Measurements from ENCODE around the gene SFXN1. TPM values are rescaled to one million over a fixed set of nuclear protein-coding genes. Genes with fewer than 3 reads are reported as not detected.

SFXN1 gene
- total and polyA plus RNA-seq, 2 donors (not counting 3 experiments of a cell fraction or from before 2014, with no cell fraction given) = 61.7 to 69.3 TPM

- no TSS peak for BruUV-seq (replicated peaks)
- H3K4me3 ChIP-seq (replicated peaks in 1 of 3; ENCODE audit: insufficient read depth in 1 of 3, low read depth in 1 of 3, low read length in 3 of 3) = no peak overlapping the region
- DNase-seq (ENCODE audit: low read depth, low spot score) = no peak
- H3K9me3 ChIP-seq (replicated peaks; ENCODE audit: control insufficient read depth, insufficient read depth, low read length) = no peaks in the 10 kb centered on the region
- ChIA-PET CTCF (no interaction called here), POLR2A (no interaction called here)
- intact Hi-C loops (cut with micrococcal nuclease) = no loop called here
- TF ChIP-seq JUN (IDR thresholded peaks at IDR 0.05; ENCODE audit: borderline replicate concordance, insufficient read depth, insufficient read length, low read depth) = no peak
- TF ChIP-seq CTCF (IDR thresholded peaks at IDR 0.05; ENCODE audit: extremely low read depth in 1 of 2, insufficient read depth in 1 of 2, low read depth in 1 of 2, low read length in 2 of 2) = peak in 1 of 2 donors; percentile 19
- no peaks in the 10 kb centered on the region for H3K4me1 ChIP-seq (ENCODE audit: control insufficient read depth, extremely low read depth, insufficient read depth, low read length)
- no peaks in the 10 kb centered on the region for H4K20me1 ChIP-seq (replicated peaks; ENCODE audit: control insufficient read depth, extremely low read depth, insufficient read depth, low read length)
- no peak overlapping the region for H3K27ac ChIP-seq (ENCODE audit: insufficient read depth, low read depth, low read length)
- dilution Hi-C loops (cut with MboI; ENCODE audit: extremely low pct_ligation_motif_present, low sequenced_read_pairs) = no loop called here
- H2AFZ ChIP-seq (ENCODE audit: low read depth, low read length) = no peak overlapping the region
- no peaks in the 10 kb centered on the region for H3K27me3 ChIP-seq (ENCODE audit: control insufficient read depth in 2 of 2, insufficient read depth in 2 of 2, low read length in 2 of 2)
- H3K36me3 ChIP-seq (ENCODE audit: control insufficient read depth in 2 of 2, extremely low read depth in 1 of 2, insufficient read depth in 2 of 2, low read length in 2 of 2) = no peaks in the 10 kb centered on the region
- FAIRE-seq = no peak
- no peak overlapping the region for H3K9ac ChIP-seq (replicated peaks; ENCODE audit: extremely low read depth, insufficient read depth, low read length)
- H3K4me2 ChIP-seq (ENCODE audit: insufficient read depth, low read length) = no peak overlapping the region
- no peaks in the 10 kb centered on the region for H3K9me1 ChIP-seq (replicated peaks; ENCODE audit: control insufficient read depth, extremely low read depth, insufficient read depth, low read length)
- H3K79me2 ChIP-seq (ENCODE audit: control insufficient read depth, insufficient read depth, low read length) = no peaks in the 10 kb centered on the region
These were observed 18.2 kb upstream of the SFXN1 start for GRCh38 chr5:175460126-175460525.

GRCh38 chr5:175460552-175460951 lies 17.8 kb upstream of the SFXN1 start:
- no peaks in the 10 kb centered on the region for H3K9me3 ChIP-seq (replicated peaks; ENCODE audit: control insufficient read depth, insufficient read depth, low read length)
- POLR2A ChIA-PET = no interaction called here
- no peaks in the 10 kb centered on the region for H4K20me1 ChIP-seq (replicated peaks; ENCODE audit: control insufficient read depth, extremely low read depth, insufficient read depth, low read length)
- no peak overlapping the region for H3K4me3 ChIP-seq (replicated peaks in 1 of 3; ENCODE audit: insufficient read depth in 1 of 3, low read depth in 1 of 3, low read length in 3 of 3)
- no peak overlapping the region for H3K9ac ChIP-seq (replicated peaks; ENCODE audit: extremely low read depth, insufficient read depth, low read length)
- H3K27me3 ChIP-seq (ENCODE audit: control insufficient read depth in 2 of 2, insufficient read depth in 2 of 2, low read length in 2 of 2) = no peaks in the 10 kb centered on the region
- H3K36me3 ChIP-seq (ENCODE audit: control insufficient read depth in 2 of 2, extremely low read depth in 1 of 2, insufficient read depth in 2 of 2, low read length in 2 of 2) = no peaks in the 10 kb centered on the region
- H3K4me2 ChIP-seq (ENCODE audit: insufficient read depth, low read length) = no peak overlapping the region
- H2AFZ ChIP-seq (ENCODE audit: low read depth, low read length) = no peak overlapping the region
- no peak for FAIRE-seq
- BruUV-seq (replicated peaks) = no TSS peak
- CTCF ChIA-PET = interaction anchor here (1.0 kb wide), 1 partner anchor 14 kb away, joined by 3 read pairs; no protein-coding TSS in a partner anchor
- no peak overlapping the region for H3K27ac ChIP-seq (ENCODE audit: insufficient read depth, low read depth, low read length)
- H3K4me1 ChIP-seq (ENCODE audit: control insufficient read depth, extremely low read depth, insufficient read depth, low read length) = no peaks in the 10 kb centered on the region
- H3K79me2 ChIP-seq (ENCODE audit: control insufficient read depth, insufficient read depth, low read length) = no peaks in the 10 kb centered on the region
- dilution Hi-C loops (cut with MboI; ENCODE audit: extremely low pct_ligation_motif_present, low sequenced_read_pairs) (no loop called here), intact Hi-C loops (cut with micrococcal nuclease) (no loop called here)
- no peak for DNase-seq (ENCODE audit: low read depth, low spot score)
- H3K9me1 ChIP-seq (replicated peaks; ENCODE audit: control insufficient read depth, extremely low read depth, insufficient read depth, low read length) = no peaks in the 10 kb centered on the region
- TF ChIP-seq POLR2A (IDR thresholded peaks at IDR 0.05; ENCODE audit: low read depth, low read length) = no peak
- no peak for TF ChIP-seq POLR2AphosphoS5 (IDR thresholded peaks at IDR 0.05; ENCODE audit: insufficient read depth, low read depth, low read length)
- no peak for TF ChIP-seq FOS (IDR thresholded peaks at IDR 0.05; ENCODE audit: borderline replicate concordance, insufficient read depth, low read length)
- no peak for TF ChIP-seq EZH2 (IDR thresholded peaks at IDR 0.05; ENCODE audit: borderline replicate concordance, low read depth, low read length, severe bottlenecking)
- TF ChIP-seq CTCF (IDR thresholded peaks at IDR 0.05; ENCODE audit: extremely low read depth in 1 of 2, insufficient read depth in 1 of 2, low read depth in 1 of 2, low read length in 2 of 2) = no peak
